Measurements from ENCODE around the gene DCLK2.

DCLK2 gene

DNA sequence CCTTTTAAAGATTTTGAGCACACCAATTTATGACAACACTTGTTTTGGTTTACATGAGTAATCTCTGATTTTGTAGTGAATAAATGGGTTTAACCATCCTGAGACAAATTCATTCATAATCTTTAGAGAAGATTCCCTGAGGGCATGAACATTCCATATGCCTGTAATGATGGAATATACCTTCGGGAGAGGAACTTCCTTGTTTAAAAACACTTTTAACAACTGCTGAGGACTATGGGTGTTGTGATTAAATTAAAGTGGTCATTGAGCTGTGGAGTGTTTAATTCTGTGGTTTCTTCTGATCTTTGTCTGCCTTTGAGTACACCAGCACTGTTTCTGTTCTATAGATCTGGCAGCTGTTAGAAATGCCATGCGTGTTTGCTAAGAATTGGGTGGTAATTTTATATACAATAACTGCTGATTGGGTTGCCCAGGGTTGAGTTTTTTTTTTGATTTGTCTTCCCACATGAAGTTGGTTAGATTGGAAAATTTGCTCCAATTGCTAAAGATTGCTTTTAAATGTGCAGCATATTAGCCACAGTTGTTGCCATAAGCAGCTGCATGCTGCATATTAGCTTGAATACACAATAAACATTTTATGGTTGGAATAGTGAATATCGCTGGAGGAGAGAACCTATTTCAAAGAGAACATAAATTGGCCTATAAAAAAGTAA, 86.8 kb downstream of the DCLK2 start:
- no peak for TF ChIP-seq CTCF (IDR thresholded peaks at IDR 0.05; ENCODE audit: low read depth, low read length, missing control alignments)
- no peak overlapping the region for H3K4me3 ChIP-seq (ENCODE audit: low read depth, low read length)
- DNase-seq (ENCODE audit: low read depth), result no peak

DNA sequence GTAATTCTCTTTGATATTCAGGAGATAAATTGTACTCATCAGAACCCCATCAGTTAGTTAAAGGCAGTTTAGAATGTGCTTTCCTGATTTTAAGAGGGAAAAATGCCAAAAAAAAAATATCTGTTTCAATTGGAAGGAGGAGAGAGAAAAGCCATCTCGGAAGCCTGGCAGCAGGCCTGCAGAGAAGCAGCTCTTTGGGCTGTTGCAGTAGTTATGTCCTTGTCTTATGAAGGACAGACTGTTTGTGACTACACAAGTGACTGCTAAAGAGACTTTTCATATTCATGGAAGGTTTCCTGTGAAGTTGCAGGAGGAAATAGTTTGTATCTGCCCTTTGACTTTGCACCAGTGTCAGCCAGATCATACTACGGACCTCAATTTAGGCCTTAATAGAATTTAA, 88.8 kb downstream of the DCLK2 start:
- TF ChIP-seq CTCF (IDR thresholded peaks at IDR 0.05; ENCODE audit: low read depth, low read length, missing control alignments), result no peak
- DNase-seq (ENCODE audit: low read depth), result no peak
- no peak overlapping the region for H3K4me3 ChIP-seq (ENCODE audit: low read depth, low read length)

GRCh38 chr4:150173432-150173861, 95.2 kb downstream of the DCLK2 start:
- H3K4me3 ChIP-seq (ENCODE audit: low read depth, low read length), result no peak overlapping the region
- TF ChIP-seq CTCF (IDR thresholded peaks at IDR 0.05; ENCODE audit: low read depth, low read length, missing control alignments), result no peak
- no peak for DNase-seq (ENCODE audit: low read depth)

GRCh38 chr4:150173982-150174398, 95.7 kb downstream of the DCLK2 start:
- TF ChIP-seq CTCF (IDR thresholded peaks at IDR 0.05; ENCODE audit: low read depth, low read length, missing control alignments), result no peak
- DNase-seq (ENCODE audit: low read depth), result no peak

DNA sequence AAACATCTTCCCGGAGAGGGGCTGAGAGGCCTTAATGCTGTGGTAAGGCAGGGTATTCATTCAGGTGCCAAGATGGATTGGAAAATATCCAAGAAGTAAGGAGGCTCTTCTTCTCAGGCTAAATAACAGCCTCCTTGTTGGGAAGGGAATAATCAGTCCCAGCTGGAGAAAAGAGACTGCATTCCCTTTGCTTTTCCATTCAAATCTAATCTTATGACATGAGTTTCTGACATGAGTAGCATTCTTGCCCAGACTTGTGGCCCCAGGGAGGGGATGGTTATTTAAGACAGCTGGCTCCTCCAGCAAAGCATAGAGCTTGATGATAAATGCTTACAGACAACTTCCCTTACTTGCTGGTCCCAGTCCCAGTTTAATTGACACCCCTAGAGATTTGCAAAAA, 98.3 kb downstream of the DCLK2 start:
- TF ChIP-seq CTCF (IDR thresholded peaks at IDR 0.05; ENCODE audit: low read depth, low read length, missing control alignments), result no peak
- DNase-seq (ENCODE audit: low read depth), result no peak
- H3K4me3 ChIP-seq (ENCODE audit: low read depth, low read length), result no peak overlapping the region

More at GRCh38 chr4:150173982-150174398, 95.7 kb downstream of the DCLK2 start:
- H3K4me3 ChIP-seq (ENCODE audit: low read depth, low read length), result no peak overlapping the region

- H3K4me3 ChIP-seq (ENCODE audit: low read depth, low read length), result no peak overlapping the region
- DNase-seq (ENCODE audit: low read depth), result no peak
- no peak for TF ChIP-seq CTCF (IDR thresholded peaks at IDR 0.05; ENCODE audit: low read depth, low read length, missing control alignments)
These were observed 99.9 kb downstream of the DCLK2 start for GRCh38 chr4:150178161-150178560.

DNA sequence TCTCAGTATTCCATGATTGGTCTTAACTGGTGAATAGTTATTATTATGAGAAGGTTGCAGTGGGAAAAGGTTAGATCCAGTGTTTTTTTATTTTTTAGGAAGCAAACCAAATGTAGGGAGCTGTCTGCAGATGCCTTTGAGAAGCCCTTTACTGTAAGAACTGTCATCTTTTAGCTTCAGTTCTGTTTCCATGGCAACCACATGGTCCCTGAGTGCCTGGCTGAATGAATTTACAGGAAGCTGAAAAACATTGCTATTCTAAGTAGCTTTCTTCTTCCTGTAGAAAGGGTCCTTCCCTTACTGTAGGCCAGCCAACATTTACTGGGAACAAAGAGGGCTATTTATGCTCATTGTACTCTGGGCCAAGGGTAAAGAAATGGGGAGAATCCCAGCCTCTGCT, 103.3 kb downstream of the DCLK2 start:
- TF ChIP-seq CTCF (IDR thresholded peaks at IDR 0.05; ENCODE audit: low read depth, low read length, missing control alignments), result no peak
- H3K4me3 ChIP-seq (ENCODE audit: low read depth, low read length), result no peak overlapping the region
- DNase-seq (ENCODE audit: low read depth), result no peak
